ENCODE data around the gene SPESP1. TPM values are rescaled to one million over a fixed set of nuclear protein-coding genes. Genes with fewer than 3 reads are reported as not detected.

The SPESP1 gene
- total RNA-seq, 2 donors from 2014 or later: 0.96 to 14.3 TPM

DNA sequence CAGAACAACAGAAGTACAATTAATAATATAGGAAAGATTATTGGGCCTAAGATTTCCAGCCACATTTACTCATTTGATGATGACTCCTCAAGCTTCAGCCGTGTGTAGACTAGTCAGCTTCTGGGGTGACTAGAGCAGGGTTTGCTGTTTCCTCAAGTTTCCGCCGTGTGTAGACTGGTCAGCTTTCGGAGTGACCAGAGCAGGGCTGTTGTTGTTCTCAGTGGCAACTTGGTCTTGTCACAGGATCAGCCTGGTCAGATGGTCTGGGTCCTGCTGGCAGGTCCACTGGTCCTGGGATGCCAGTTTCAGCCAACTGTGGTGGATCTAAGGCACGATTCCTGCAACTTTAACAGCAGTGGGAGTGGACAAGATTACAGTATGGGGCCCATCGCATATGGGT, 62.4 kb downstream of the SPESP1 start:
- Histone ChIP-seq H3K4me1 (replicated peaks) (no peaks in the 10 kb centered on the region), H3K9me3 (no peaks in the 10 kb centered on the region), H3K27ac (no peak overlapping the region), H3K27me3 (replicated peaks; ENCODE audit: insufficient read depth) (no peaks in the 10 kb centered on the region), H3K36me3 (no peaks in the 10 kb centered on the region), H3K4me3 (no peak overlapping the region)
- DNase-seq (ENCODE audit: low spot score): no peak
- intact Hi-C loops (cut with DNase I): no loop called here
- TF ChIP-seq POLR2AphosphoS5 (IDR thresholded peaks at IDR 0.05): no peak
- TF ChIP-seq POLR2A (IDR thresholded peaks at IDR 0.05): no peak
- no peak for TF ChIP-seq CTCF (IDR thresholded peaks at IDR 0.05)
- 100% methylated on average over 6 of the region's 6 CpGs for WGBS

- no peaks in the 10 kb centered on the region for H3K9me3 ChIP-seq
- DNase-seq (ENCODE audit: low spot score): no peak
- WGBS: 96% methylated on average over 6 of the region's 6 CpGs
- H3K4me1 ChIP-seq (replicated peaks): no peaks in the 10 kb centered on the region
- intact Hi-C loops (cut with DNase I): no loop called here
- no peak for TF ChIP-seq POLR2AphosphoS5 (IDR thresholded peaks at IDR 0.05)
- no peak for TF ChIP-seq POLR2A (IDR thresholded peaks at IDR 0.05)
- no peak for TF ChIP-seq CTCF (IDR thresholded peaks at IDR 0.05)
- H3K4me3 ChIP-seq: no peak overlapping the region
- no peaks in the 10 kb centered on the region for H3K27me3 ChIP-seq (replicated peaks; ENCODE audit: insufficient read depth)
- H3K36me3 ChIP-seq: no peaks in the 10 kb centered on the region
- no peak overlapping the region for H3K27ac ChIP-seq
Measured at GRCh38 chr15:68993276-68993675, 63.0 kb downstream of the SPESP1 start.

DNA sequence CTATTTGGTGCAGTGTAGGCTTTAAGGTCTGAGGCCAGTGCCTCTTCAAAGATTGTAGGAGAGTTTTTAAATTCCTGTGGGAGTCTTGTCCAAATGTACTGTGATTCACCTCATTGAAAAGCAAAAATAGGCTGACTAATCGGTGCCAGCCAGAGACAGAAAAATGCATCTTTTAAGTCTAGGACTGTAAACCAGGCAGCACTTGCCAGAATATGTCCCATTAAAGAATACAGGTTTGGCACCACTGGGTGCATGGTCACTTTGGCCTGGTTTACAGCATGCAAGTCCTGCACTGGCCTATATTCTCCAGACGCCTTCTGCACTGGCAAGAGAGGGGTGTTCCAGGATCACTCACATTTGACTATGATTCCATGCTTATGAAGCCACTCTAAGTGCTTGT, 63.8 kb downstream of the SPESP1 start:
- Histone ChIP-seq H3K27me3 (replicated peaks; ENCODE audit: insufficient read depth) (no peaks in the 10 kb centered on the region), H3K9me3 (no peaks in the 10 kb centered on the region), H3K4me1 (replicated peaks) (no peaks in the 10 kb centered on the region), H3K36me3 (no peaks in the 10 kb centered on the region), H3K27ac (no peak overlapping the region), H3K4me3 (no peak overlapping the region)
- intact Hi-C loops (cut with DNase I): no loop called here
- TF ChIP-seq CTCF (IDR thresholded peaks at IDR 0.05): no peak
- no peak for TF ChIP-seq POLR2A (IDR thresholded peaks at IDR 0.05)
- TF ChIP-seq POLR2AphosphoS5 (IDR thresholded peaks at IDR 0.05): no peak
- DNase-seq (ENCODE audit: low spot score): no peak
- WGBS: 55% methylated on average over 2 of the region's 2 CpGs

DNA sequence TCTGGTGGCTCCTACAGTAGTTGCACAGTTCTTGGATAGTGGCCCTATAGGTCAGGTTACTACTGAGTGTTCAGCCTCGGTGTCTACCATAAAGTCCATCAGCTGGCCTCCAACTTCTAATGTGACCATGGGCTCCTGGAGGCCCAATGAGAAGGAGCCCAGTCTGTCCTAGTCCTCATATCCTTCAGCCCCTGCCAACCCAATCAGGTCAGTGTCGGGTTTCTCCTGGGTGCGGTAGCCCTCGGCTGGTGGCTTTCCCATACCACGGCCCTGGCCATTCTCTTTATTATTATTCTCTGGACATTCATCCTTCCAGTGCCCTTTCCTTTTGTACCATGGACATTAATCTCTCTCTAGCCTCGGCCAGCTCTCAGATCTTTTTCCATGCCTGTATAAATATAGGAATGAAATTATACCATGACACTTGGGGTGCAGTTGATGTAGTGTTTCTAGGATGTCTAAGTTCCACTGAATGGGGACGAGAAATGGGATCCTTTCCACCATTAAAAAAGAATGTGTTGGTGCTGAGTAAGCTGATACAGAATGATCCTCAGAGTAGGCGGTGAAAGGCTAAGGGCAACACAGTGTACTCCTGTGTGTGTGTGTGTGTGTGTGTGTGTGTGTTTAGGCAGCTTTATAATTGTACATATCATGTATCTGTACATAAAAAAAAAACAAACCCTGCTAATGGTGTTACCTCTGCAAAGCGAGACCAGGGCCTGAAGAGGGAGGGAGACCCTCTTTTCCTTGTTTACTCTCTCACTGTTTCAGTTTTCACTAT, 64.8 kb downstream of the SPESP1 start:
- 84% methylated on average over 9 of the region's 9 CpGs for WGBS
- H3K27ac ChIP-seq: no peak overlapping the region
- H3K27me3 ChIP-seq (replicated peaks; ENCODE audit: insufficient read depth): no peaks in the 10 kb centered on the region
- H3K4me3 ChIP-seq: no peak overlapping the region
- intact Hi-C loops (cut with DNase I): no loop called here
- TF ChIP-seq POLR2AphosphoS5 (IDR thresholded peaks at IDR 0.05): no peak
- TF ChIP-seq POLR2A (IDR thresholded peaks at IDR 0.05): no peak
- no peak for TF ChIP-seq CTCF (IDR thresholded peaks at IDR 0.05)
- DNase-seq (ENCODE audit: low spot score): no peak
- H3K9me3 ChIP-seq: no peaks in the 10 kb centered on the region
- no peaks in the 10 kb centered on the region for H3K36me3 ChIP-seq
- H3K4me1 ChIP-seq (replicated peaks): no peaks in the 10 kb centered on the region

Other genes starting within 250 kb of the SPESP1 start
- 10 to 100 TPM; 52.6 to 70.8 TPM for gene ANP32A, start 109.6 kb upstream of the SPESP1 start, total RNA-seq
- 1 to 10 TPM in 1 of 2 donors, under 1 TPM in 1; 0.05 to 5.8 TPM for gene NOX5, start 84.2 kb downstream of the SPESP1 start, total RNA-seq
- 10 to 100 TPM; 17.4 TPM for gene GLCE, start 230.1 kb downstream of the SPESP1 start, total RNA-seq

Data from prostate gland (tissue), 2 donors.